GM21526 (cell line): Measurements from ENCODE around the gene FAM53B.

ENCODE experiments used
- ATAC-seq: cut with Tn5 transposase; IDR thresholded peaks from one replicate; pipeline ENCODE4 v1.9.1; 2021; ENCODE audit warnings: moderate library complexity; ENCODE audit not compliant: unreplicated experiment, low FRiP score

The FAM53B gene

DNA sequence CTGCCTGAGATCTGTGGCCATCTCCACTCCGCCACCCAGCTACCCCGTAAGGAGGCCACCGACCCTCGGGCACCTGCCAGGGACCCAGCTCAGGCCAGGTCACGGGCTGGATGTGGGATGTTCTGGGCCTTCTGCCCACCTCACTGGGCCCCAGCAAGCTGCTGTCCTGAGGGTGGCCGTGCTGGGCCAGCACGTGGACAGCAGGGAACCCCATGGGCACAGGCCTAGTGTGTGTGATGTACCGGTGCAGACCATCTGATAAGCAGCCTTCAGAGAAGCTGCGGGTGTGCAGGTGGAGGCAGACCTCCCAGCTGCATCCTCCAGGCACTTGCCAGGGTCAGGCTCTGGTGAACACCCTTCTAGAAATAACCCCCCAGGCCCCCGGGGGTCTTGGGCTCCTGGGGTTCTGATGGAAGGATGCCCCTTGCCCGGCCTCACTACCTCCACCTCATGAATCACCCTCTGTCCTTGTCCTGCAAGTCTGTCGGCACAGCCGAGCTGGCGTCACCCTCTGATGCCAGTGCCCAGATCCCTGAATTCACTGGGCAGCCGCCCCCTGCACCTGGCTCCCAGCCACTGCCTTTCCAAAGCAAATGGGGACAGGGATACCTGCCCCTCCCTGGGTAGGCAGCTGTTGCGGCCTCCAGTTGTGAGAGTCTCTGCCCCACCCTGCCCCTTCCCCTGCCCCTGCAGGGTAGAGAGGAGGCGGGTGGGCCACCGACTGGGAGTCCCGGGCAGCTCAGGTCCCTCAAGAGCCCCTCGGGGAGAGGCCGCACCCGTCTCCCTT, 139.8 kb downstream of the FAM53B start:
- ATAC-seq: no peak

DNA sequence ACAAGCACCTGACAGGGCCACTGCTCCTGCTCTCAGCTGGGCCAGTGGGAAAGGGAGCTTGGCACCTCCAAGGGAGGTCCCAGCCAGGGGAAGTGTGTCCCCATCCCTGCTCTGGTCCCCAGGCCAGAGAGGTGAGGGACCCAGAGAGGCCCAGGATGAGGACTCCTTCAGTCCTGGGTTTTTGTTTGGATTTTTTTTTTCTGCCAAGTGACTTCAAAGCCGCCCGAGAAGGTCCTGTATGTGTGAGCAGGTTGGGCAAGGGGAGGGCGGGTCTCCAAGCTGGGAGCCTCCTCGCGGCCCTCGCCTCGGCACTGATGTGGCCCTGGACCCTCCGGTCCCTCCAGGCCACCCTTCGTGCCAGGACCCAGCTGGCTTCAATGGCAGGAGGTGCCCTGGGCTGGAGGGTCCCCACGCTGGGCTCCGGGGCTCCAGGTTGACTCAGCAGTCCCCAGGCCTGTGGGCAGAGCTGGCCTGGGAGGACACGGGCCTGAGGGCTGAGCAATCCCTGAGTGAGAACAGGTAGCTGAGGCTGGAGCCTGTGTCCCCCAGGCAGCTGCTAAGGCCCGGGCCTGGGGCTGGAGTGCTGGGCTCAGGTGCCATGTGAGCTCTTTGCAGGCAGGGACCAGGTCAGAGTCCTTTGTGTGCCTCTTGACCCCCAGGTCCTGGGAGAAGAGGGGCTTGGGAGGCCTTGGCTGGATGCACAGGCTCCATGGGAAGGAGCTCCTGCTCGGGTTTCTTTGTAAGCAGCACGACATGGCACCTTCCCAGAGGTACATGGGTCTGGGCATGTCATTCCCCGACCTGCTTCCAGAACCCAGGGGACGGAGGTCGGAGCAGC, 140.6 kb downstream of the FAM53B start:
- ATAC-seq: no peak

DNA sequence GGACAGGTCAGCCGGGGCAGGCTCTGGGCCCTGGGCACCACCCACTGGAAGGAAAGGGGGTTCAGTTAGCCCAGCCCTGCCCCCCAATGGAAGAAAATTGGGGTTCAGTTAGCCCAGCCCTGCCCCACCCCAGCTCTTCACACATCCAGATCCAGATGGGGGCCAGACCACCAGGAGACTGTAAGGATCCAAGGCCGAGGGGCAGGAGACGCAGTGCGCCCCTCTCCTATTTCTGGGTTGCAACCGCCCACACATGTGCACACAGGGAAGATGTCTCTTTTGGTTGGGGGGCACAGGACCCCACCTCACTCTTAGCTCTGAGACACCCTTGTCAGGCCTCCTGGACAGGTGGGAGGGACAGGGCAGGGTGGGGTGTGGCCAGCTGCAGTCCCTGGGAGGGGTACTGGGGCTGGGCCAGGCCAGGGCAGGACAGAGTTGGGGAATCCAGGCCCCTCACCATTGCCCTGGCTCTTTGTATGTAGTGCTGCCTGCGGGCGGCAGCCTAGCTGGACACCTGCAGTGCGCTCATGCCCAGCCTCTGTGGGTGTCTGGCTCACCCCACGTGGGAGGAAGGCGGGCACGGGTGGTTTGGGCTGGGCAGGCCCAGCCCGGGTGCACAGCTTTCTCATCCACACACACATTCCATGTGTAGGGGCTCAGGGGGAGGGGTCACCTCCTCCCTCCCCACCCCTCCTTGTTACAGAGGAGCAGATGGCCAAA, 141.4 kb downstream of the FAM53B start:
- no peak for ATAC-seq

DNA sequence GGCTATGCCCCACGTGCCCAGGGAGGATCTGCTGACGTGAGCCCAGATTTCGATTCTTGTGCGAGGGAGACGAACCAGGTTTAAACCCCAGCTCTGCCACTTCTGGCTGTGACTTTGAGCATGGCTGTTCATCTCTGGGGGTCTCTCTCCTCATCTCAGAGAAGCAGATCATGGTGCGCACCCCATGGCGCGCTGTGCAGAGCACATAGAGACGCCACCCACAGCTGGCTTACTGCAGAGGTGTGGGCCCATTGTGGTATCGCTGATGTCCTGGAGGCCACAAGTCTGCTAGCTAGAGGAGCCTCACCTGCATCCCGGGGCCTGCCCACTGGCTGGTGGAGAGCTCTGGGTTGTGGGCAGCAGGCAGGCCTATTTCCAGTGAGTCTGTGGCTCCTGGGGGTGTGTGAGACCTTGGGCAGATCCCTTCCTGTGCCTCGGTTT, 142.0 kb downstream of the FAM53B start:
- no peak for ATAC-seq

DNA sequence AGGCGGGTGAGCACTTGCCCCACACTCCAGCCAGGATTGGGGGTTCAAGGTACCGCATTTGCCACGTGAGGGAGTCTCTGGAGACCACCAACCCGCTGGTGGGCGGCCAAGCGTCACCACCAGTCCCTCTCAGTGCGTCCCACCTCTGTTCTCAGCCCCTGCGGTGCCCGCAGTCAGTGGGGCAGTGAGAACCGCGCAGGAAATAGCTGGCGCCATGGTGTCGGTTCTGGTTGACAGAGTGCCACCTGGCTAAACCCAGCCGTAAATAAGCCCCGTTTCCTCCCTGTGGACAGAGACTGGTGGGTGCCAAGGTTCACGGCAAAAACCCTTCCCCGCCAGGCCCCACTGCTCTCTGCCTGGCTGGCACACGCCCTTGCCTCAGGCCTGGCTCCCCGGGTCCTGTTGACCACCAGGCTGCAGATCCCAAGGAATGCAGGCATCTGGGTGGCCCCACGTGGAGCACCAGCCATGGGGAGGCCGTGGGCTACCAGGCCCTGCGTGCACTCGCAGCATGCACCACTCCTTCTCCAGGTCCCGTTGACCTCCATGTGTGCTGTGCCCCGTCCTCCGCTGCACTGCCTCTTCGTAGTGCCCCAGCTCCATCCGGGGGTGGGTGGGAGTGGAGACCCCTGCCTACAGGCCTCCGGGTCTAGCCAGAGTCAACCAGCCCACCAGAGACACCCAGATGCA, 142.6 kb downstream of the FAM53B start:
- no peak for ATAC-seq

DNA sequence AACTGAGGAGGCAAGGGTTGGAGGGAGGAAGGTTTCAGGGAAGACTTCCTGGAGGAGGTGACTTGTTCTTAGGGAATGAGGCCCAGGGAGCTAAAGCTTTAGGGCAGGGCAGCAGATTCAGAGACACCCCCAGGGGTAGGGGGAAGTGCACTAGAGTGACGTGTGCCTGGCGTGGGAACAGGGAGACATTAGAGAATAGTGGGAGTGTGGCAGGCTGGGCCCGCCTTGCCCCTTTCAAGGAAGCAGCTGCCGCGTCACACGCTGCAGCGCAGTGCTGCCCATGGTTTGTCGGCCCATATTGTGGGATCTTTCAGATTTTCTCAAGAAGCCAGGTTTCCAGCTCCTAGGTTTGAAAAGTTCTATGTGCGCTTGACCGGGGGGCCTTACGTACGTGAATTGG, 143.2 kb downstream of the FAM53B start:
- ATAC-seq: no peak

DNA sequence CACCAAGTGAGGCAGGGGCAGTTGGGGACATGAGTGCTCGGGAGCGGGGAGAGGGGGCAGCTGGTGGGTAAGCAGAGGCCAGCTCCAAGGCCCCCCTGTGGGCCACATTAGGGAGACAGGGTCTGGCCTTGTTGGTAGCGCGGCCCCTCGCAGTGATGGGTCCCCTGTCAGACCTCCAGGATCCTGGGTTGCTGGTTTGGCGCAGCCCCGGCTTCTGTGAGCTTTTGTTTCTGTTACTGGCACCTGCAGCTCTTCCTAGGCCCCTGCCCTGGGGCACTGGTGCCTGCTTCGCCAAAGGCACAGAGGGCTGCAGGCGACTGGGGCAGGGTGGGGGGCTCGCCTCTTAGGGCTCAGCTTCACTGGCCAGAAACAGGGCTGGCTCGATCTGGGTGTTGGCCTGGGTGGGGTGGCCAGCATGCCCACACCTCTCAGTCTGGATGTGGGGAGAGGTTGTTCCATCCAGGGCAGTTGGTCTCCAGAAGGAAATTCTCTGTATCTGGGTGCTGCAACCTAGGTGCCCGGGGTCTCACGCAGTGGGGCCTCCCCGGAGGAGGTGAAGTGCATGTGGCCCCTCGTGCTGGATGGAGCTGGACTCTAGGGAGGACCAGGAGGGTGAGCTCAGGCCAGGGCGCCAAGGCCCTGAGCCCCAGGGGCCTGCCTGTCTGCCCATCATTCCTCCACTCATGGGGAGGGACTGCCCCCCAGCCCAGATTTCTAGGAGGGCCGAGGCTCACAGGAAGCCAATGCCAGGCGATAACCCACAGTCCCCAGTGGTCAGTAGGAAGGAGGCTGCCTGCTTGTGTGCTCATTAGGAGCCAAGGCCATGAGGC, 143.9 kb downstream of the FAM53B start:
- no peak for ATAC-seq

DNA sequence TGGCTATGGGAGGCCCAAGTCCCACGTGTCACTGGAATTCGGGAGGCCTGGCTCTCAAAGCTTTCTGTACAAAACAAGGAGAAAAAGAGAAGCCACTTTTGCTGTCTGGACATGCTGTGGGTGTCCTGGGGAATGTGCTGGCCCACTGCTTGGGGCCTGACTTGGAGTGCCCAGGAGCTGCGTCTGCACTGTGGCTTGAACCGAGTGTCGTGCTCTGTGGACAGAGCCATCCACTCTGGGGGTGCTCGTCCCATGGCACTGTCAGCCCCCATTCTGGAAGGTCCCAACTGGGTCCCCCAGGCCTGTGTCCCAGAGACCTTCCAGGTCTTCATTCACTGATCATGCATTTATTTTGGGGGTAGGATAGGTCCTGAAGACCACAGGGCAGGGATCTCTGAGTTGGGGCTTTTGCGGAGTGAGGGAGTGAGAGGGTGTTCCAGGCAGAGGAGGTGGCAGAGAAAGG, 144.6 kb downstream of the FAM53B start:
- ATAC-seq: no peak

DNA sequence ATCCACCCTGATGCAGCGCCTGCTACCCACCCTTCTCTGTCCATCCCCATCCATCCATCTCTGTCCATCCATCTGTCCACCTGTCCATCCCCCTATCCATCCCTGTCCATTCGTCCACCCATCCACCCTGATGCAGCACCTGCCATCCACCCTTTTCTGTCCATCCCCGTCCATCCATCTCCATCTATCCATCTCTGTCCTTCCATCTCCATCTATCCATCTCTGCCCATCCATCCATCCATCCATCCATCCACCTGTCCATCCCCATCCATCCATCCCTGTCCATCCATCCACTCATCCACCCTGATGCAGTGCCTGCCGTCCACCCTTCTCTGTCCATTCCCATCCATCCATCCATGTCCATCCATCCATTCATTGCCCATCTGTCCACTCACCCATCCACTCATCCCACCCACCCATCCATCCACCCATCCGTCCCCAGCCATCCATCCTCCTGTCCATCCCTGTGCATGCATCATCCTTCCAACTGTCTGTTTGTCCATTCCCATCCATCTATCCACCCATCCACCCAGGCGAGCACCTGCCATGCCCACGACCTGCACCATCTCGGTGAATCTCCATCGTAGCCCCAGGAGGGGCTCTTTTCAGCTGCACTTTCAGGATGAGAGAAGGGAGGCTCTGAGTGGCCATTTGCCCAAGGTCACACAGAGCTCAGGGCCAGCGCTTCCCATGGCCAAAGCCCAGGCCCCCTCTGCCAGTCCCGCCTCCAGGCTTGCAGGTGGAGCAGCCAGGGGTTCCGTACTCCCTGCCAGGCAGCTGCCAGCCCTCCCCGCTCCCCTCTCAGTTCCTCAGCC, 145.2 kb downstream of the FAM53B start:
- ATAC-seq: no peak

DNA sequence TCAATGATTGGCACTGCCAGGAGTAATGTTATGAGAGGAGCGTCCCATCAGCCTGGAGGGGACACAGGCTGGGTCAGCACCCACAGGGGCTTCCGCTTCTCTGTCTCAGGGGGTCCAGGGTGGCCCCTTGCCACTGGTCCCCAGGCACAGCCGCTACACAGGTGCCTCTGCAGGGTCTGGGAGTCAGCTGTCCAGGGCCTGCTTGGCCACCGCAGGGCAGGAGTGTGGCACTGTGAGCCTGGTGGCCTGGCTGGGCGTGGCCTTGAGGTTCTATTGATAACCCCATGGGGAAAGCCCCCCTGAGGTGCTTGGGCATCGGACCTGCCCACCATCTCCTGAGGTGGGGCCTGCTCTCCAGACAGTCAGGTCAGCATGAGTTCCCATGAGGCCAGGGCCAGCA, 146.0 kb downstream of the FAM53B start:
- no peak for ATAC-seq

DNA sequence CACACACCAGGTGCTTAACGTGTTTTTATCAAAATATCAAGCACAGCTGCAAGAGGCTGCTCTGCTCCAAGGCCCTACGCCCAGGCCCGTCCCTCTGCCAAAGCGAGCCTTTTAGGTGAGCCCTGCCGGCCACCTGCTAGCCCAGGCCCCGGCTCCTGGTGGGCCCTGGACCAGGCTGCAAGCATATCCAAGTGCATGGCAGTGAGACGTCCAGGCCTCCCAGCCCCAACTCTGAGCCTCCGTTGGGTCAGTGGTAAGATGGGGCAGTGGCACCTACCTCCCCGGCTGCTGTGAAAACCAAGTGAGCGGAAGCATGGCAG, 146.4 kb downstream of the FAM53B start:
- no peak for ATAC-seq

DNA sequence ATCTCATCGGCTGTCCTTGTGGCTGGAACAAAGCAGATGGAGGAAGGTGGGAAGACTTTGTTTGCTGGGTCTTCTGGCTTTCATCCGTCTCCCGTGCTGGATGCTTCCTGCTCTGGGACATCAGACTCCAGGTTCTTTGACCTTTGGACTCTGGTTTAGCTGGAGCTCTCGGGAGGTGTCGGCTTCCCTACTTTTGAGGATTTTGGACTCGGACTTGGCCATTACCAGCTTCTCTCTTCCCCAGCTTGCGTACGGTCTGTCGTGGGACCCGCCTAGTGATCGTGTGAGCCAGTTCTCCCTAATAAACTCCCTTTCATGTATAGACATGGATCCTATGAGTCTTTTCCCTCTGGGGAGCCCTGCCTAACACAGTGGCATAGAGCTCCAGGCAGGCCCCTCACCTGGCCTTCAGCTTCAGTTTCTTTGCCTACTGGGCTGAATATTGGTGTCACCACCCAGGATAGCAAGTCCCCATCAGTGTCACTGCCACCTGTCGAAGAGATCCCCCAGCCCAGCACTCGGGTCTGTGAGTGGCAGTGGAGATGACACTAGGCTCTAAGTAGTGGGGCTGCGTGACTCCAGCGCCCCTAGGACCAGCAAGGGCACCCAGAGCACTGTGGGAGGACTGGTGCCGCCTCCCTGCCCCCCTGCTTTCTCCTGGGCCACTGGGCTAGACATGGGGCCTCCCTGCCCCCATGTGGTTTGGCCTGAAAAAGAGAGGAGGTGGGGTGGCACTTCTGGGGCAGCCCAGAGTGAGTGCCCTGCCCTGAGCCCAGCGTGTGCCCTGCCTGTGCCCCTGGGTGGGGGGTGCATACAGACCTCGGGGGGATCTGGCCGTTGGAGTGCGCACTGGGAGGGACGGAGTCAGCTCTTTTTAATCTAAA, 147.0 kb downstream of the FAM53B start:
- no peak for ATAC-seq

DNA sequence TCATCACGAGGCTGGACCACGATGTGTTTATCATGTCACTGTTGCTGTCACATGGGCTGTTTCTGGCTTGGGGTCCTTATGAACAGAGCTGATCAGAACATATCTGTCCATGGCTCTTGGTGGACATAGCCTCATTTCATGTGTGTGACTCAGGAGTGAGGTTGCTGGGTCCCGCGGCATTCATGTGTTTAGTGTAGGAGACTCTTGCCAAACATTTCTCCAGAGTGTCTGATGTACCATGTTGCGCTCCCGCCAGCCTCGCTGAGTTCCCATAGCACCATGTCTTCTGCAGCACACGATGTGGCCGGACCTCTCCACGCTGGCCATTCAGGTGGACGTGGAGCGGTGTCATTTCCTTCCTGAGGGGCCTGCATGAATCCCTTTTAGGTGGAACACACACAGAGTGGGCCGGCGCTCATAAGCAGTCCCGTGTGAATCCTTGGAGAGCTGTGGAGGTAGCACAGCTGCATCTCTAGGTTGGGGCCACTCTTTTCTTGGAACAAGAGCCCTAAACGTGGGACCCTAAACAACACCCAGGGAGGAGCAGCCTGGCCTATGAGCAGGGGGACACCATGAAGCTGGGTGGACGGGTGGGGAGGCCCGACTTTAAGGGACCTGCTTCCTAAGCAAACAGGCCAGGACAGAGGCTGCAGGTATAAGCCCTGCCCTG, 147.9 kb downstream of the FAM53B start:
- ATAC-seq: no peak

DNA sequence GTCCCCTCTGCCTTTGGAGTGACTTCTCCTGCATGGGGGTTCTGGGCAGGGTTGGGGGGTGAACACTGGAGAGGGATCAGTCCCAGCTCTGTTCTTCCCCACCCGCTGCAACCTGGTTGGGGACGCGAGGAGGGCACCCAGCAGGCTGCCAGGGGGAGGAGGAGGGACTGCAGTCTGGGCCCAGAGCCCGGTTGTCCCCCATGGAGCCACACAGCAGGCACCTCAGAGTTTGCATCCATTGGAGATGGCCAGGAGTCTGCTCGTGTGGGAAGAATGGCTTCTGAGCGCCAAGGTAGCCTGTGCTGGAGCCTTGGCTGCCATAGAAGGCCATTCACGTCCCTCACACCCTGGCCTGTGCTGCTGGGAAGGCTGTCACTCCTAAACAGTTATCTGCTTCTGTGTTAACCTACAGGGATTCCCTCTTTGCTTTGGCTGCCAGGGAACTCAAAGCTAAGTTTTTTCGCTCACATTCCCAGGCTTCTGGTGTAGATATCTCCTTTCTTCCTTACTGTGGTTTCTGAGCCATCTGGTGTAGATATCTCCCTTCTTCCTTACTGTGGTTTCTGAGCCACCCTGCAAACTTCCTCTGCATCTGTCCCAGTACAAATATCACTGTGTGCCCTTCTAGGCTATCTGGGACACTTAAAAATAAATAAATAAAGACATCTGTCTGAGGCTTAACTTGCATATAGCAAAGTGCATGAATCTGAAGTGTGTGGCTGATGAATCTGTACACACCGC, 148.9 kb downstream of the FAM53B start:
- no peak for ATAC-seq

DNA sequence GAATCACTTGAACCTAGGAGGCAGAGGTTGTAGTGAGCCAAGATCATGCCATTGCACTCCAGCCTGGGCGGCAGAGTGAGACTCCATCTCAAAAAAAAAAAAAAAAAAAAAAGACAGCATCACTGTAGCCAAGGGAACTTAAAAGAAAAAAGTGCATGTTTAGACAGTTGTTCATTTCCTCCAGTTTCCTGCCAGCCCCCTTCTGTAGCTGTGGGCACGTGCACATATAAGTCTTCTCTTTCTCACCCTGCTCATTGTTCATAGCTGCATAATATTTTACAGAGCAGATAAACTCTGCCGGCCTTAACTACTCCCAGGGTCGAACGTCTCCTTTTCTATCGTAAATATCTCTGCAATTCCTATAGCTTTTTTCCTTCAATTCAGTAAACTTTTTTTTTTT, 149.9 kb downstream of the FAM53B start:
- ATAC-seq: no peak

DNA sequence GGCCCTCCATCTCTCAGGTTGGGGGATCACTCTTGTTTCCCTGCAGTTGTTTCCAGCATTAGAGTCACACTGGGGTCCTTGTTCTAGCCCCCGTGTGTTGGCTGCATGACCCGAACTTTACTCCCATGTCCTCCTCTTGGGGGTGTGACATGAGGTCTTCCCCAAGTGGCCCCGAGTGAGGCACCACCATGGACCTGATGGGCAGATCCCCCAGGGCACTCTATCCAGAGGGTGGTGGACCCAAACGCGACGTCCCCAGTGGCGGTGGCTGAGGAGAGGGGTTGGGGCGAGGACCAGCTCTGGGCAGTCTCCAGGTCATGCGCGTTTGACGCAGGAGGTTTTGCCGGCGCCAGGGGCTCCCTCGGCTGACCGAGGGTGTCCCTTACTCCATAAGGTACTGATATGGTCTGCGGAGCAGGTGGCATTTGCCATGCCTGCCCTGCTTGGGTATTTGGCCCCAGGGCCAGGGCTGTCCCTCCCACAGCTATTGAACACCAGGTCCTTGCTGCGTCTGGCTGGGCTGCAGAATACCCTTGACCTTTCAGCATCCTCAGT, 150.7 kb downstream of the FAM53B start:
- ATAC-seq: no peak
